ENCODE measurements around the gene CCDC71L.
"Not testable (repeated sequence)": the region's sequence is repeated elsewhere in the genome, so short reads cannot be mapped to it uniquely, and the experiment has no call there.

GRCh38 chr7:106688161-106688560 lies 27.2 kb upstream of the CCDC71L start:
- not testable (repeated sequence) for TF ChIP-seq POLR2A (IDR thresholded peaks at IDR 0.05; ENCODE audit: low read depth, low read length); POLR2AphosphoS5 (IDR thresholded peaks at IDR 0.05; ENCODE audit: low read depth, low read length); TAF1 (IDR thresholded peaks at IDR 0.05; ENCODE audit: borderline replicate concordance, low read depth, low read length)
